ENCODE measurements around the gene BANF2.

BANF2 gene

DNA sequence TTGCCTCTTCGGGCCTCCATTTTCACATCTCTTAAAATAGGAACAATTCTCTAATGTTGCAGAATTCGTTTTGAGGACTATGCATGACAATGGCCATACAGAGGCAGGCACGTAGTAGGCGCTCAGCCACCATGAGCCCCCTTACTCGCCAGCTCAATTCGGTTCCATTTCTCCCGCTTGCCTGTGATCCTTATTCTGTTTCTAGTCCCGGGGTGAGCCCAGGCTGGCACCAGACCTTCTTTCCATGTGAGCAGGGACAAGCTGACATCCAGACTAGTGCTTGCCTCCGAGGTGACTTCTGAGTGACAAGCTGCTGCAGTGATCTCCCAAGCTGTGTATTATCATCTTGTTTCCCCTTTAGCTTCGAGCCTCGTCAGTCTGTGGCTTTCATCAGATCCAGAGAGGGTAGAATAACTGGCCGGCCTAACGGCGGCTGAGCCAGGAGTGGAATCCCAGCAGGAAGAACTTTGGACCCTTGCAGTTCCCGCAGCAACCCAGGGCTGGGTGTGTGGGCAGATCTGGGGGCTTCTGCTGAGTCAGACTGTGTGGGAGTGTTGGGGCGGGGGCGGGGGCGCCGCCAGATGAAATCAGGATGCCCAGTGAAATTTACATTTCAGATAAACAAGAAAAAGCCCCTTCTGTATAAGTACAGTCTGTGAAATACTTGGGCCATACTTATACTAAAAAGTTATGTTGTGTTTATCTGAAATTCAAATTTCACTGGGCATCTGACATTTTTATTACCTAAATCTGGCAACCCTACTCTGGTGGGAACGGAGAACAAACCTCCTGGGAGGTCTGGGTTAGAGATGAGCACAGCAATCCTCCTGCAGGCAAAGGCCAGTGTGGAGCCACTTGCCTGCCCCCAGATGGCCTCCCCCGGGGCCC, 10.9 kb downstream of the BANF2 start:
- no peak for DNase-seq (ENCODE audit: low read depth in 2 of 2)

DNA sequence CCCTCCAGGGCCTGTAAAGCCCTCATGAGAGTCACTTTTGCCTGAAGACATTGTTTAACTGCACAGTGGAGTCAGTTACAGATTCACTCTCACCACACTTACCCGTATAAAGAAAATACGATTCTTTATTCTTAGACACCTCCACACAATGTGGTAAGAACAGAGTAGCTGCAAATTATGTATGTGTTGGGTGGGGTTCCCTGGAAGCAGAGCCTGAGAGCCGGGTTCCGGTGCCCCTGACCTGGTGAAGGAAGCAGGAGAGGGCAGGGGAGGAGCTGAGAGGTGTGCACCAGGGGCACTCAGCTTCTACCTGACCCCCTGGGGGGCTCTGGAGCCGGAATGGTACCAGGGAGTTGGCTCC, 11.5 kb downstream of the BANF2 start:
- DNase-seq (ENCODE audit: low read depth in 2 of 2): no peak

DNA sequence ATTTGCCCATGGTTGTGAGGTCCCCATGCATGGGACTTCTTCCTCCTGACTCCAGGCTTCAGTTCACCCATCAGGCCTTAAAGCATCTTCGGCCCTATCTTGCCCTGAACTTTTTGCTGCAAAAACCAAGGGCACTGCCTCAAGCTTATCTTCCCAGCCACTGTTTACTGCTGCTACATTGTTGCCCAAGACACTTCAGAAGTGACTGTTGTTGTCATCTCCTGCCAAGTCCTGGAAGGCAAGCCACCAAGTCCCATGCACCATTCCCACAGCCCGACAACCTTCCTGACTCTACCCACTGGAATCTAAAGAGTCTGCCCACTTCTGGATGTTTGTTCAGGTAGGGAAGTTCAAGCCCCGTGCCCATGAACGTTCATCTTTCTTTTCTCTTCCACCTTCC, 12.4 kb downstream of the BANF2 start:
- no peak for DNase-seq (ENCODE audit: low read depth in 2 of 2)

DNA sequence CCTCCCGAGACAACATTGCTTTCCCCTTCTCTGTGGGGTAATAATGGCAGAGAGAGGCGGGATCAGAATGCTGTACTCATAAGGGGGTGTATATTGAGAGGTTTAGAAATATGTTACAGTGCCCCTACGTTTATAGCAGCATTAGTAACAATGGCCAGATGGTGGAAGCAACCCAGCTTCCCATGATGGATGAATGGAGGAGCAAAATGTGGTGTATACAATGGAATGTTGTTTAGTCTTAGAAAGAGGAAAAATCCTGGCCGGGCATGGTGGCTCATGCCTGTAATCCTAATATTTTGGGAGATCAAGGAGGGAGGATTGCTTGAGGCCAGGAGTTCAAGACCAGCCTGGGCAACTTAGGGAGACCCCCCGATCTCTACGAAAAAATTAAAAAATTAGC, 12.9 kb downstream of the BANF2 start:
- no peak for DNase-seq (ENCODE audit: low read depth in 2 of 2)

DNA sequence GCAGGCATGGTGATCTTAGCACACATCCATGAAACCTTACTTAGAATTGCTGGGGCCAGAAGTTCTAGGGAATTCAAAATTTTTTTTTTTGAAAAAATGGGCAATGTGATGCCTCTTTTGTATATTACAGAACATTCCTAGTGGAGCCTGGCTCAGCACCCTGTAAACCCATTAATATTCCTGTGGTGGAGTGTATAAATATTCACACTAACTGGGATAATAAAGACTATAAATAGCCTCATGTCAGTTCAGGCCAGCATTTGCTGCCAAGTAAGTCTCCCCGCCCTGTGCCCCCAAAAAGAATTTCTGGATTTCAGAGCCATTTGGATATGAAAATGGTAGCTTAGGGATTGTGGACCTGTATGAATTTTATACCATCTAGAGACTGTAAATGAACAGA, 14.8 kb downstream of the BANF2 start:
- DNase-seq (ENCODE audit: low read depth in 2 of 2): no peak

DNA sequence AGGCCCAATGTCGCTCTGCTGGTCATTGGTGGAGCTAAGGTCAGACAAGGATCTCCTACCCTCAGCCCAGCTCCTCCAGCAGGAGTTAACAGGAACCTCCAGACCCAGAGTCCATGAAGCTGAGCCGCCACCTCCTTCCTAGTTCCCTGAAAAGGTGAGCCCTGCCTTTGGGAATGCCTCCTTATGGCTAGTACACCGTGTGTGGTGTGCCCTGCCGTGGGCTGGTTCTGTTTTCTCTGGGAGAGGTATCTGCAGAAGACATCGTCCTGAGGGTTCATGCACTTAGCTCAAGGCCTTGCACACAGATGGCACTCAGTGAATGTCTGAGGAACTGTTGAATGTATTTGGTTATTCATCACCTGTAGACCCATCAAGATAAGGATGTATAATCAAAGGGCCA, 15.3 kb downstream of the BANF2 start:
- no peak for DNase-seq (ENCODE audit: low read depth in 2 of 2)

DNA sequence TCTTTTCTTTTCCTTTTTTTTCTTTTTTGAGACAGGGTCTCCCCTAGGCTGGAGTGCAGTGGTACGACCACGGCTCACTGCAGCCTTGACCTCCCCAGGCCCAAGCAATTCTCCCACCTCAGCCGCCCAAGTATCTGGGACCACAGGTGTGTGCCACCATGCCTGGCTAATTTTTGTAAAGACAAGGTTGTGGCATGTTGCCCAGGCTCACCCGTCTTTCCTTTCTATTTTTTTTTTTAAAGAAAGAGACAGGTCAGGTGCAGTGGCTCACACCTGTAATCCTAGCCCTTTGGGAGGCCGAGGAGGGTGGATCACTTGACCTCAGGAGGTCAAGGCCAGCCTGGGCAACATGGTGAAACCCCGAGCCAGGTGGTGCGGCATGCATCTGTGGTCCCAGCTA, 16.6 kb downstream of the BANF2 start:
- no peak for DNase-seq (ENCODE audit: low read depth in 2 of 2)

DNA sequence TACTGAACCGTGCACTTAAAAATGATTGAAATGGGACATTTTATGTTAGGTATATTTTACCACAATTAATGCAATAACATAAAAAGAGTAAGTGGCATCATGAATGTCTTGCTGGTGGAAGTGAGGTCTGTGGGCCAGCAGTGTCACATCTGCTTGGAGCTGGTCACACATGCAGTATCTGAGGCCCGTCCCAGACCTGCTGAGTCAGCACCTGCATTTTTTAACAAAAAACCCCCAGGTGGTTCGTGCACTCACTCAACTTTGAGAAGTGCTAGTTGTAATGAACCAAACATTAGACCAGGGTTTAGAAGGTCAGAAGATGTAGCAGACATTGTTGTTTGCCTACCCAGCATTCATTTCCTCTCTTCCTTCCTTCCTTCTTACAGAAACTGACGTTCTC, 21.0 kb downstream of the BANF2 start:
- DNase-seq (ENCODE audit: low read depth in 2 of 2): no peak

DNA sequence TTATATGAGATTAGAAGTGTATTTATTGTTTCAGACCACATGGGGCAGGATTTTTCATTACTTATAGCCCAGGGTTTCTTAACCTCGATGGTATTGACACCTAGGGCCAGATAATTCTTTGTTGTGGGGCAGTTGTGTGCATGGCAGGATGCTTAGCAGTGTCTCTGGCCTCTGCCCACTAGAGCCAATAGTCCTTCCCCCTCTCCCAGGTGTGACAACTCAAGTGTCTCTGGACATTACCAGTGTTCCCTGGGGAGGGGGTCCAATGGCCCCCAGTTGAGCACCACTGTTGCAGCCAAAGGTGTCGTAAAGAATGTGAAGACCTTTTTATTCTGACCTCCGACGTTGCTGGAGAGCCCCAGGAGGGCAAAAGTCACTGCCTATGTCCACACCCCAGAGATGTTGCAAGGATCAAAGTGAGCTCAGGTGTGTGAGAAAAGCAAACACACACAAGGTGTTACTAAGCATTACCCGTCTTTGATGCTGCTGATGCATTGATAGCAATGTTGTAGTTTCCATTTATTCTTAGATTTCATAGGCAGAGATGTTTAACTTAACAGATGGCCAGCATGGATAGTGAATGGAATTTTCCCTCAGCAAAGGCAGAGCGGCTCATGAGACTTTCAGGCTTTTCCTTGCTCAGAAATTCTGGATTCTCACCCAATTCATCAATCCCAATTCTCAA, 22.2 kb downstream of the BANF2 start:
- DNase-seq (ENCODE audit: low read depth in 2 of 2): no peak

DNA sequence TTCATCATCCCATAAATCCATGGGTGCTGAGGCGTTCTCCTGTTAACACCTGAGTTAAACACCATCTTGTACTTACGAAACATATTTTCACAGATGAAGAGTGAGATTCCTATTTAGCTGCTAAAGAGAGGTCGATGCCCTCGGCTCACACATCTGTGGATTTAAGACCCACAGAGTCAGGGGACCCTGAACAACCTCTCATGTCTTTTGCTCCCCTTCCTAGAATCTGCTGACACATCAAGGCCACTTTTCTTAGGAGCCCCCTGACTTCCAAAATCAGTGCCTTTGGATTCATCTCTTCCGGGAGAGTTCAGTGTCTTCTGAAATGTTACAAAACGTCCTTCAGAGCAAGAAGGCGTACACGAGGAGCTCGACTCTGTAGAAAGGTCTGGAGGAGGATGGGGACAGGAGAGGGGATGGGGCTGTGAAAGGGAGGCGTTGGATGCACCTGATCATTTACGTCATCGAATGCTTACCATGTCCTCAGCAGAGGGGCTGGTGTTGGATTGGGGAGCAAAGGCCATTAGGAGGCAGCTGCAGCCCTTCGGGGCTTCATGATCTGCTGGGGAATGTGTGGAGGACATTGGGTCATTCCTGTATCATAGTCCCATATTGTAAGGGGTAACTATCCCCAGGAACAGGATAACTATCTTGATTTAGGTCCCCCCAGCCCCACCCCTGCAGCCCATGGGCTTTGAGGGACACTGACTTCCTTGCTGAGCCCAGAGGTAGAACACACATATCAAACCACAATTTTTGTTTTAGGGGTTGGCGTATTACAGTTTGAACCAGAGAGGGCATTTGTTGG, 22.9 kb downstream of the BANF2 start:
- no peak for DNase-seq (ENCODE audit: low read depth in 2 of 2)

DNA sequence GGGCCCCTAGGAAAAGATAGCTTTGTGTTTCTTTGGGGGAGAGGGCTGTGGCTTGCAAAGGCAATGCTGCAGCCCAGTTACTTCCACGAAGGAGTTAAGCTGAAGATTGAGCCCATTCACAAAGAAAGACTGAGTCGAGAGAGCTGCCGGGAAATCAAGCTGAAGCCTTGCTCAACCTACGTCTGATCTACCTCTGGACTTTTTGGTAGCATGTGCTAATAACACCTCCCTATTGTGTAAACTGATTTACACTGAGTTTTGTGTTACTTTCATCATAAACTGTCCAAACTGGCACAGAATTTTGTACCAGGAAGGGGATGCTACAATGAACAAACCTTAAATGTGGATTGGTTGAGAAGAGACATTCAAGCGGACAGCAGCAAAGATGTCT, 23.5 kb downstream of the BANF2 start:
- no peak for DNase-seq (ENCODE audit: low read depth in 2 of 2)

DNA sequence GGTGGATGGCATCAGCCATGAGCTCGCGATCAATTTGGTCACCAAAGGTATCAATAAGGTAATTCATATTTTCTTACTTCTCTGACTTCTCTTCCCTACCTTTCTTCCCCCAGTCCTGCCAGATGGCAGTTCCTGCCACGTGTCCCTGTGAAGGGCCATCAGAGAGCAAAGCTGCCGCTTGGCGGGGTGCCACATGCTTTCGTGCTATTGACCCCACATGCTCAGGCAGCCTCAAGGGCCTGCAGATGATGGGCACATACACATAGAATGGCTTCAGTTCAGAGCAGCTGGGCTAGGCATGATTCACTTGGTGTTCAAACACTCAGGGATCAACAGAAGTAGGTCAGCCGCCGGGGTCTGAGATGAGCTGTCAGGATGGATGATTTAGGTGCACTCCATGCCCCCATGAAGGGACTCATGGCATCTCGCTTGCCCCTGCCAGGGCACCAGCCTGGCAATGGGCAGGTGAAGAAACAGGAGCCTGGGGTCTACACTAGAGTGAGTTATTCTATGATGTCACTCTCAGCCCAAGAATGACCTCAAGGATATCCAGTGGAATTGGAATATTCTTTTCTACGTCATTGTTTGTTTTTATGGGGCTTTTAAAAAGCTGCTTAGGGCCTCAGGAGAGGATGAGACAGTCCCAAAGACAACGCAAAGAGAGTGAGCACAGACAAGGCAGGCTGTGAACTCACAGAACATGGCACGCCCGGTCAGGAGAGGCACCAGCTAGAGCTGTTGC, 25.5 kb downstream of the BANF2 start:
- no peak for DNase-seq (ENCODE audit: low read depth in 2 of 2)

DNA sequence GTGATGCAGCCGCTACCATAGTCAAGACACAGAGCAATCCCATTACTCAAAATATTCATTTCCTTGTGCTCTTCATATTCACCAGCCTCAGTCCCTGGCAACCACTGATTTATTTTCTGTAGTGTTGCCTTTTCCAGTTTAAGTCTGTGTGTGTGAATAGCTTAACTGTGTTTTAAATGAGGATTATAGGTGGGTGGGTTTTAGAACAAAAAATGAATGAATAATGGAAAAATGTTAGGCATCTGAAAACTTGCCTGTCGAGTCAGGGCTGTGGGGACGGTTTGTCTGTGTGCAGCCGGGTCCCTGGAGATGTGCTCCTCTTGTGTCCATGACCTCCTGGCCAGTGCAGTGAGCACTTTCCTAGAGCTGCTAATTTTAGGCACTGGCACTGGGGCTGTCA, 27.1 kb downstream of the BANF2 start:
- DNase-seq (ENCODE audit: low read depth in 2 of 2): no peak

DNA sequence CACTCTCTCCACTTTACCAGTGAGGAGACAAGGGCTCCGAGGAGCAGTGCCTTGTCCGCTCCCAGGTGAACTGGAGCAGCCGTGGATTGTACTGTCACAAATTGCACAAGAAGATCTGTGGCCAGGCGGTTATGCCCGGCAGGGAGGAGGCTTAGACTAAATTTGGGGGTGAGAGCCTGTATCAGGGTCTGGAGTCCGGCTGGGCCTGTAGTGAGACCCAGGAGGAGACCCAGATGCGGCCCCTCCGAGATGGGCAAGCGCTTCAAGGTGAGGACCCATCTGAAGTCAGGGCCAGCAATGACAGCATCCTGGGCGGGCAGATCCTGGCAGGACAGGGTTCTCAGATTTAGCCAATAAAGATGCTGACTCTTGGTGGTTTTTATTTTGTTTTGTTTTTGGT, 27.6 kb downstream of the BANF2 start:
- DNase-seq (ENCODE audit: low read depth in 2 of 2): no peak

DNA sequence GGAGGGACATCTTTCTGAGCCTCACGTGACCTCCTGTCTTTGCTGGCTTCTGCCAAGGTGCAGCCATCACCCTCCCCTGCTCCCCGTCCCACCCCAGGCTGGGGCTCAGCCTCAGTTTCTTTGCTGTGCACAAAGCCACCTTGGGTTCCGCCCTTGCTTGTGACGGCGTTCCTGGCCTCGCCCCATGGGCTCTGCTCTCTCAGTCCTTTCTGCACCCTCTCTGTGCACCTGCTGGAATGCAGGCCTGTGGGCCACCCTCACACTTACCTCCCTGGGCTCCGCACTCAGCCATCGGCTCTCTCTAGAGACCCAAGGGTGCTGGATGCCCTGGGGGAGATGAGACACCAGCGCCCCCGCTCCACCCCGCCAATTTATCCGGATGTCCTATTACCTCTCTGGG, 28.3 kb downstream of the BANF2 start:
- DNase-seq (ENCODE audit: low read depth in 2 of 2): no peak

DNA sequence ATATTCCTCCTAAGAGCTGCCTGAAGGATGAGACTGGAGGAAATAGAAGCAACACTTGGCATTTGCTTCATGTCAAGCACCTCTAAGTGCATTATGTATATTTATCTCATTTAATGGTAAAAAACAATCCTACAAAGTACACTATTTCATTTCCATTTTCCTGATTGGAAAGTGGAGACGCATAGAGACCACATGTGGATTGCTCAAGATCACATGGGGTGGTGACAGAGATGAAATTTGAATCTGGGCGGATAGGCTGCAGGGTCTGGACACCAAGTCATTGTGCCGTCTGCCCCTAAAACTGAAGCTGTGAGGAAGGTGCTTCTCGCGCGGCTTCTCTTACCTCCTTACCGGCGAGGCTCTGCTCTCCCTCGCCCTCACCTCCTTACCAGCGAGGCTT, 30.3 kb downstream of the BANF2 start:
- no peak for DNase-seq (ENCODE audit: low read depth in 2 of 2)

DNA sequence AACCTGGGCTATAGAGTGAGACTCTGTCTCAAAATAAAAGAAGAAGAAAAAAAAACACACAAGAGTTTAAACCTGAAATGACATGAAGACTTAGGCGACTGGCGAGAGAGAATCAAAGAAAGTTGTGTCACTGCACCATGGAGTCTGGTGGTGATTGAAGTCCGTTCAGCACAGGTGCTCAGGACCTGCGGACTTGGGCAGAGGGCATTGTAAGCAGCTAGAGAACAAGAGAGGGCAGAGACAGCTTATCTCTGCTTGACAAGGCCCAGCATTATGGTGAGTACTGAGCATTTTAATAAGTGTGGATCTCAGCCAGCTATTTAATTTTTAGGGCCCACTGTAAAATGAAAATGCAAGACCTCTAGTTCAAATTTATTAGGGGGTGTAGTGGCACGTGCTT, 31.5 kb downstream of the BANF2 start:
- no peak for DNase-seq (ENCODE audit: low read depth in 2 of 2)

DNA sequence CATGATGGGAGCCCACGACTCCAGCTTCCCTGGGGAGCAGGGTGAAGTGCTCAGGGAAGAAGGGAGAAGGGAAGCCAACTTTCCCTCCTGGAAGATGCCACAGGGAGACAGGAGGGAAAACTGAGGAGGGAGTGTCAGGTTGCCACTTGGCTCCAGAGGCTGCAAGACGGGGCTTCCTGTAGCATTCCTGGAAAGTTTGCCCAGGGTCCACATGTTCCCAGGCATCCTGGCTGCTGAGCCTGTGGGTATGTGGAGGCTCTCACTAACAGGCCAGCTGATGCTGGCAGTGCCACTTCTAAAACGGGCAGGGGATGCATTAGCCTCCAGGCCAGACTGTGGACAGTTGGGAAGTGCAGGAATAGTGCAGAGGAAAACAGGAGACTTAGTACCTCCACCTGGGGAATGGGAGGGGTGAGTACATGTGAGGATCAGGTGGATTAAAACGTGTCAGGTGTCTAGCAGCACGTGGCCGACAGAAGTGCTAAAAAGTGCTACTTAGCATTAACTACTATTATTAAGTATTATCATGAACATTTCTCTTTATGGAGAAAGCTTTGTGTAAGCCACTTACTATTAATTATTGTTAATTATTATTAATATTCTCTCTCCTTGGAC, 33.2 kb downstream of the BANF2 start:
- DNase-seq (ENCODE audit: low read depth in 2 of 2): no peak

DNA sequence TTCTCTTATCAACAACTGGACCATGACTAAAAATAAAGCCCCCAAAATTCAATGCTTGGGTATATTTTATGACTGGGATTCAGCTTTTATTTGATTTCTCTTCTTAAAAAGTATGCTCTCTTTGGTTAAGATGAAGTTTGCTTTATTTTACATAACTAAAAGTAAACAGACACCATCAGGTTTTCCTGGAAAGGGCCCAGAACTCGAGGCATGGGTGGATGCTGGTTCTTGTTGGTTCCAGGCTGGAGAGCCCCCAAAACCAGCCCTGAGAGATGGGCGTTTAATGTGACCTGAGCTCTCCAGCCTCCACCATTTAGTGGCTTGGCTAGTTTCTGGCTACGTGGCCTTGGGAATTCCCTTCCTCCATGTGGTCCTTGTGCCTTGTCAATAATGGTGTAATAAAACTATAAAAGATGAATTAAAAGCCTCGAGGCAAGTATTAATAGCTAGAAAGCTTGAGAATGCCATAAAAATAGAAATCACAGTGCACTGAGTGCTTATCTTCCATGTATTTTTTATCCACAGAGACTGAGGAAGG, 34.1 kb downstream of the BANF2 start:
- no peak for DNase-seq (ENCODE audit: low read depth in 2 of 2)

DNA sequence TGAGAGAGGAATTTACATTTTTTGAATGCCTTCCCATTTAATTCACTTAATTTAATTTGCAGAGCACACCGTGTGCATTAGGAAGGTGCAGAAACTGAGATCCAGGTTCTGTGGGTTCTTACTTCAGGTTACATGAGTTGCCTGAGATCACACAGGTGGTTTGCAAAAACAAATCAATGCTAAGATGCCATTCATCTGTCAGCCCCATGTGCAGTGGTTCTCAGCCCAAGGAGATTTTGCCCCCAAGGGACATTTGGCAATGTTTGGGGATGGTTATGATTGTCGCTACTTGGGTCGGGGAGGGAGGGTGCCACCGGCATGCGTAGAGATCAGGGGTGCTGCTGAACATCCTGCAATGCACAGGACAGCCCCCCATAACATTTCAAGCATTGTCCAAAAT, 34.6 kb downstream of the BANF2 start:
- DNase-seq (ENCODE audit: low read depth in 2 of 2): no peak

DNA sequence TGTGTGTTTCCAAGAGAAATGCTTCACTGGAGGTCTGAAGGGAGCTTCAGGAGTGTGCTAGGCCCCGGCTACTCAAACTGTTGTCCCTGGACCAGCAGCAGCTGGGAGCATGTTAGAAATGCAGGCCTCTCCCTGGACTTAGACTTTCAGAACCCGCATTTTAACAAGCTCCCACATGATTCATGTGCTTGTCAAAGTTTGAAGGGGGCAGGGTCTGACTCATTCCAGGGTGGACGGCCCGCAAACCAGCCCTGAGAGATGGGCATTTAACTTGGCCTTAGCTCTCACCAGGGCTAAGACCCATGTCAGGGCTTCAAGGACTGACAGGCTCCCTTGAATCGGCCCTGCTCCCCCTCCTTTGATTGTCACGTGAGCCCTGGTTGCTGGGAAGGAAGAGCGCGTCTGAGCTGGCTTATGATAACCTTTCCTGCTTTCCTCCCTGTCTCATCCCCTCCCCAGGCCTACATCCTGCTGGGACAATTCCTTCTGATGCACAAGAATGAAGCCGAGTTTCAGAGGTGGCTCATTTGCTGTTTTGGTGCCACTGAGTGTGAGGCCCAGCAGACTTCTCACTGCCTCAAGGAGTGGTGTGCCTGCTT, 35.5 kb downstream of the BANF2 start:
- DNase-seq (ENCODE audit: low read depth in 2 of 2): no peak

Data from stimulated activated CD8-positive, alpha-beta memory T cell treated with anti-CD3 and anti-CD28 coated beads, Interleukin-2, amount 100 ng/mL, for 48 hours (primary cell).